HepG2 (cell line): ENCODE data around the gene SLC35F6. TPM values are rescaled to one million over a fixed set of nuclear protein-coding genes. Genes with fewer than 3 reads are reported as not detected.

Experiments
- ATAC-seq: fragments of 200-7000 bp; cut with Tn5 transposase; 3 replicates; pipeline ENCODE4 v1.9.1; 2020; ENCODE audit warnings: mild to moderate bottlenecking, moderate library complexity
- BruUV-seq: library from RNA; stranded (reverse); fragments of 400-500 nt; replicated peaks from 2 replicates; lab custom pipeline; 2021; lab: Mats Ljungman, UMichigan
- CTCF ChIA-PET: fragments of 300-600 bp; formaldehyde crosslinking; extraction: SDS; loops from one replicate; lab custom pipeline; 2021; ENCODE audit warnings: low total read pairs, inconsistent platforms, low intra/inter-chr PET ratio; lab: Yijun Ruan, JAX
- POLR2A ChIA-PET: fragments of 350-600 bp; sonication (Branson Sonifier 250); formaldehyde crosslinking; loops from one replicate; lab custom pipeline; 2020; ENCODE audit warnings: antibody characterized with exemption, inconsistent platforms; lab: Yijun Ruan, JAX
- DNase-seq: peaks from one replicate; pipeline ENCODE4 v3.0.0-alpha.2; 2015; ENCODE audit warnings: low spot score
- FAIRE-seq: peaks from 3 replicates; lab custom pipeline; 2011; peaks lifted over from hg19 to GRCh38; lab: Jason Lieb, UNC
- H2AFZ ChIP-seq: one replicate; pipeline ENCODE4 v1.6.1; 2011; ENCODE audit warnings: low read length, inconsistent platforms
- H3K27ac ChIP-seq: fragments of 300-600 bp; 3 replicates; pipeline ENCODE4 v1.8.0; 2011; ENCODE audit warnings: mixed run types, mild to moderate bottlenecking, mixed read lengths, low read length, inconsistent platforms; ENCODE audit not compliant: insufficient read depth; ENCODE audit errors: extremely low read length
- H3K27me3 ChIP-seq, 2 experiments: fragments of 200-600 bp in 1 of 2; 2 replicates in 1 of 2; 3 replicates in 1 of 2; pipeline versions ENCODE4 v1.6.0 to v1.8.0; 2011; ENCODE audit warnings: low read length in 2 of 2, mild to moderate bottlenecking in 2 of 2, moderate library complexity in 2 of 2, inconsistent platforms in 1 of 2; ENCODE audit not compliant: insufficient read depth in 2 of 2, control insufficient read depth in 1 of 2
- H3K36me3 ChIP-seq, 2 experiments: fragments of 200-600 bp in 1 of 2; replicated peaks in 1 of 2; 2 replicates in 1 of 2; 3 replicates in 1 of 2; pipeline versions ENCODE4 v1.5.1 to v1.8.0; 2011; ENCODE audit warnings: low read length in 2 of 2, inconsistent platforms in 1 of 2; ENCODE audit not compliant: insufficient read depth in 2 of 2, control insufficient read depth in 1 of 2
- H3K4me1 ChIP-seq: 2 replicates; pipeline ENCODE4 v1.5.1; 2012; ENCODE audit warnings: low read length, inconsistent platforms; ENCODE audit not compliant: insufficient read depth
- H3K4me2 ChIP-seq: 2 replicates; pipeline ENCODE4 v1.6.0; 2011; ENCODE audit warnings: low read depth, low read length, inconsistent platforms
- H3K4me3 ChIP-seq, 3 experiments: fragments of 200-600 bp in 1 of 3; sonication (generic), shearing (Covaris generic) in 1 of 3; replicated peaks in 1 of 3; 2 replicates each; pipeline ENCODE4 v1.5.1; 2011 to 2016; ENCODE audit warnings: low read length in 3 of 3, inconsistent platforms in 2 of 3, low read depth in 2 of 3, mild to moderate bottlenecking in 2 of 3, control low read depth in 1 of 3, mixed read lengths in 1 of 3; ENCODE audit not compliant: insufficient read depth in 1 of 3
- H3K79me2 ChIP-seq: one replicate; pipeline ENCODE4 v1.6.1; 2011; ENCODE audit warnings: low read length, inconsistent platforms; ENCODE audit not compliant: insufficient read depth
- H3K9ac ChIP-seq: 2 replicates; pipeline ENCODE4 v1.6.0; 2011; ENCODE audit warnings: mild to moderate bottlenecking, low read depth, low read length, inconsistent platforms; ENCODE audit not compliant: insufficient read depth
- H3K9me3 ChIP-seq: 2 replicates; pipeline ENCODE4 v1.5.1; 2012; ENCODE audit warnings: mild to moderate bottlenecking, low read length
- H4K20me1 ChIP-seq: 2 replicates; pipeline ENCODE4 v1.6.0; 2011; ENCODE audit warnings: inconsistent platforms, mild to moderate bottlenecking, low read length, moderate library complexity; ENCODE audit not compliant: insufficient read depth
- ARID3A ChIP-seq: IDR thresholded peaks from 2 replicates; pipeline ENCODE4 v1.6.1; 2012; ENCODE audit warnings: low read depth, low read length, improper control_type of control experiment
- ARNT2 ChIP-seq: sonication (generic); formaldehyde crosslinking; IDR thresholded peaks from 2 replicates; pipeline ENCODE4 v1.8.0; 2022; ENCODE audit warnings: mild to moderate bottlenecking, low read depth, missing genetic modification reagents, moderate library complexity
- ATF2 ChIP-seq: sonication (generic); formaldehyde crosslinking; IDR thresholded peaks from 2 replicates; pipeline ENCODE4 v1.4.0; 2020; ENCODE audit warnings: missing genetic modification reagents
- CENPT ChIP-seq: sonication (generic); formaldehyde crosslinking; IDR thresholded peaks from 2 replicates; pipeline ENCODE4 v1.8.0; 2022; ENCODE audit warnings: low read depth, mild to moderate bottlenecking, moderate library complexity, missing genetic modification reagents
- GATAD1 ChIP-seq: IDR thresholded peaks from 2 replicates; pipeline ENCODE4 v1.6.1; 2016; ENCODE audit warnings: missing genetic modification reagents, missing compliant biosample characterization
- IRF9 ChIP-seq: sonication (generic); formaldehyde crosslinking; IDR thresholded peaks from 2 replicates; pipeline ENCODE4 v1.8.0; 2022; ENCODE audit warnings: missing genetic modification reagents, mild to moderate bottlenecking, borderline replicate concordance
- MAFF ChIP-seq: IDR thresholded peaks from 2 replicates; pipeline ENCODE4 v1.6.1; 2011; ENCODE audit warnings: low read depth, low read length, improper control_type of control experiment
- MTF1 ChIP-seq: sonication (generic); formaldehyde crosslinking; IDR thresholded peaks from 2 replicates; pipeline ENCODE4 v1.5.0; 2020; ENCODE audit warnings: missing genetic modification reagents
- PHF8 ChIP-seq: sonication (generic); formaldehyde crosslinking; IDR thresholded peaks from 2 replicates; pipeline ENCODE4 v1.5.0; 2020; ENCODE audit warnings: missing genetic modification reagents
- SKIL ChIP-seq: sonication (generic); formaldehyde crosslinking; IDR thresholded peaks from 2 replicates; pipeline ENCODE4 v1.8.0; 2022; ENCODE audit warnings: missing genetic modification reagents, mild to moderate bottlenecking, moderate library complexity, borderline replicate concordance
- U2AF2 ChIP-seq: fragments of 200-400 bp; formaldehyde crosslinking; IDR thresholded peaks from 2 replicates; pipeline ENCODE4 v1.6.1; 2017; ENCODE audit warnings: low read depth, mild to moderate bottlenecking, low read length
- ZNF263 ChIP-seq: sonication (generic); formaldehyde crosslinking; IDR thresholded peaks from 2 replicates; pipeline ENCODE4 v1.4.0; 2020; ENCODE audit warnings: missing genetic modification reagents
- ZNF335 ChIP-seq: sonication (generic); formaldehyde crosslinking; IDR thresholded peaks from 2 replicates; pipeline ENCODE4 v1.4.0; 2020; ENCODE audit warnings: missing genetic modification reagents
- ZNF484 ChIP-seq: sonication (generic); formaldehyde crosslinking; IDR thresholded peaks from 2 replicates; pipeline ENCODE4 v1.5.1; 2020; ENCODE audit warnings: mild to moderate bottlenecking, low read depth, missing genetic modification reagents, borderline replicate concordance
- ZNF780A ChIP-seq: sonication (generic); formaldehyde crosslinking; IDR thresholded peaks from 2 replicates; pipeline ENCODE4 v1.8.0; 2022; ENCODE audit warnings: mild to moderate bottlenecking, missing genetic modification reagents, moderate library complexity
- WGBS: methylation state at CpG from one replicate; pipeline ENCODE4 v1.1.6; 2017; ENCODE audit warnings: low lambda C conversion rate; 5-methylcytosine and 5-hydroxymethylcytosine counted together
- in situ Hi-C: cut with HindIII; loops from 2 replicates; pipeline ENCODE4 v1.10.0; 2017; ENCODE audit warnings: low pct_unique_long_range_greater_than_20kb; ENCODE audit not compliant: extremely low pct_ligation_motif_present
- intact Hi-C: fragments of 100-400 bp; cut with micrococcal nuclease; formaldehyde crosslinking; loops from one replicate; pipeline ENCODE4 v1.10.0; 2022; ENCODE audit not compliant: unreplicated experiment
- polyA plus RNA-seq, 8 experiments: library from polyadenylated mRNA; depleted of rRNA in 3 of 8; stranded (reverse) in 7 of 8; unstranded in 1 of 8; fragments of >200 nt; fragmentation: Illumina TruSeq in 4 of 8; extraction: Trizol in 4 of 8; gene quantifications; 2 replicates each; pipeline versions ENCODE4 v1.2.1 to v1.2.3, GENCODE V29; 2011 to 2016; ENCODE audit warnings: low read depth in 4 of 8, missing spikeins in 1 of 8, mixed read lengths in 1 of 8; ENCODE audit not compliant: insufficient read depth in 1 of 8
- total RNA-seq, 5 experiments: library from RNA; depleted of rRNA; stranded (reverse); fragments of >200 nt; fragmentation: Illumina TruSeq; extraction: Trizol; gene quantifications; 2 replicates each; pipeline ENCODE4 v1.2.3, GENCODE V29; 2016; ENCODE audit warnings: low read depth in 1 of 5

Gene SLC35F6
- total and polyA plus RNA-seq, 2 of the 13 experiments (the other 11 are each of a cell fraction or from before 2014, with no cell fraction given) = 15.2 to 21.2 TPM

- TF ChIP-seq ARID3A (no peak), SKIL (peak; percentile 97), CENPT (CRISPR knock-in tag) (no peak)
Measured at GRCh38 chr2:26735883-26736588, 28.0 kb upstream of the SLC35F6 start (continued).

- WGBS = 57% methylated on average over 4 of the region's 4 CpGs
- no peak for DNase-seq
- TF ChIP-seq GATAD1 (CRISPR knock-in tag) (no peak), ZNF484 (CRISPR knock-in tag) (no peak), MAFF (no peak), ZNF335 (CRISPR knock-in tag) (no peak), IRF9 (no peak), ZNF263 (no peak), MTF1 (CRISPR knock-in tag) (no peak), ZNF780A (CRISPR knock-in tag) (no peak), ATF2 (no peak), U2AF2 (no peak), PHF8 (no peak), ARNT2 (CRISPR knock-in tag) (no peak)
Measured at GRCh38 chr2:26737221-26737620, 26.9 kb upstream of the SLC35F6 start.

More at GRCh38 chr2:26737221-26737620, 26.9 kb upstream of the SLC35F6 start:
- Histone ChIP-seq H3K27ac (no peak overlapping the region), H3K4me3 (no peak overlapping the region), H3K9me3 (no peaks in the 10 kb centered on the region), H3K9ac (no peak overlapping the region), H2AFZ (no peak overlapping the region), H3K79me2 (no peaks in the 10 kb centered on the region), H3K4me2 (no peak overlapping the region), H3K27me3 (peaks cover 10 to 28% of the 10 kb centered on the region in 2 experiments; a peak in 4 of 5 replicates), H4K20me1 (no peaks in the 10 kb centered on the region), H3K36me3 (no peaks in the 10 kb centered on the region), H3K4me1 (peaks cover 34% of the 10 kb centered on the region)
- ChIA-PET CTCF (no interaction called here), POLR2A (no interaction called here)
- no peak for ATAC-seq
- BruUV-seq = no TSS peak
- intact Hi-C loops = no loop called here
- FAIRE-seq = no peak
- in situ Hi-C loops = no loop called here
